Measurements from ENCODE around the gene DMRT1.

DMRT1 gene

DNA sequence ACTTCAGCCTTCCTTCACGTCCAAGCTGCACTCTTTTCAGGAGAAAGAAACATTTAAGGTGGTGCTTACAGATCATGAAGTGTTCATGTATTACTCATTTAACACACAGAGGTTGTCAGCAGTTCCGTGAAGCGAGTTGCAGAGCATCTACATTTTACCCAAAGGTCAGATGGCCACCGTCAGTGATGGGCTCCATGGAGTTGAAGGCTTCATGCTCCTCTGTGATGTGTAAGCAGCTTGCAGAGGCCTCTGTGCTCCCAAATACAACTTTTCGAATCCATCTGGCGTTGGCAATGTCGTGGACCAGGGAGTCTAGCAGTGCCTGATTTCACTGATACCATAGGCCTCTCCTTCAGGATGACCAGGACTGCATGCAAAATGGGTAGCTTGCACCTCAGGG, 81.2 kb downstream of the DMRT1 start:
- DNase-seq (ENCODE audit: low read depth), result no peak

DNA sequence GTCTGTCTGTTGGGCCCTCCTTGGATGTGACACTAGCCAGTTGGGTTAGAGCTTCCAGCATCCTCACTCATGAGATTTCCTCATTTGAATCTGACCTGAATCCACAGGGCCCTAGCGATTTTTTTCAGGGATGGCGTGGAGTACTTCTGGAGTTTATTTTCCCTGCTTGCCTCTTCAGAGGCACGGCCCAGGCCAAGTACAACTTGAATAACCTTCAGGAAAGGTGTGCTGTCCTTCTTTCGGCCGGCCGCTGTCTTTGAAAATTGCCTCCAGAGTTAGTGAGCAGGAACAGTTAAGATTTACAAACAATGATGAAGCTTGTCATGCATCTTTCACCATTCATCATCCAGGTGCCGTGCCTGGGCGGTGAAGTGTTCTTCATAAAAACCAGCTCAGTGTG, 85.5 kb downstream of the DMRT1 start:
- DNase-seq (ENCODE audit: low read depth), result no peak

- no peak for DNase-seq (ENCODE audit: low read depth)
Observed at GRCh38 chr9:928363-929042, 87.0 kb downstream of the DMRT1 start.

DNA sequence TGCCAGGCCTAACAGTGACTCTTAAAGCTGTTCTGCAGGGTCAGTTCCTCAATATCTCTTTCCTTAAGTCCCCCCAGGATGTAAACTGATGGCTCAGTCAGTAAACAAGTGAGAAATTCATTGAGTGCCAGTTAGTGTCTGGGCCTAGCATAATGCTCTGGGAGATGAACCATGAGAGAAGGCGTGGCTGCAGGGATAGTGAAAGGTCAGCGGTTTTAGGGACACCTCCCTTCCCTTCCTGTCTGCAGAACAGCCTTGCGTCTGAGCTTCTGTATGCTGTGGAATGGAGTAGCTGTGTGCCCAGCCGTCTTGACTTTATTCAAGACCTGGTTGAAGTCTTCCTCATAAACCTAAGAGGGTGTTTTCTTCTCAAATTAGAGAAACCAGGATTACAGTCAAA, 88.2 kb downstream of the DMRT1 start:
- DNase-seq (ENCODE audit: low read depth), result no peak

GRCh38 chr9:933356-933755, 91.9 kb downstream of the DMRT1 start:
- DNase-seq (ENCODE audit: low read depth), result no peak

DNA sequence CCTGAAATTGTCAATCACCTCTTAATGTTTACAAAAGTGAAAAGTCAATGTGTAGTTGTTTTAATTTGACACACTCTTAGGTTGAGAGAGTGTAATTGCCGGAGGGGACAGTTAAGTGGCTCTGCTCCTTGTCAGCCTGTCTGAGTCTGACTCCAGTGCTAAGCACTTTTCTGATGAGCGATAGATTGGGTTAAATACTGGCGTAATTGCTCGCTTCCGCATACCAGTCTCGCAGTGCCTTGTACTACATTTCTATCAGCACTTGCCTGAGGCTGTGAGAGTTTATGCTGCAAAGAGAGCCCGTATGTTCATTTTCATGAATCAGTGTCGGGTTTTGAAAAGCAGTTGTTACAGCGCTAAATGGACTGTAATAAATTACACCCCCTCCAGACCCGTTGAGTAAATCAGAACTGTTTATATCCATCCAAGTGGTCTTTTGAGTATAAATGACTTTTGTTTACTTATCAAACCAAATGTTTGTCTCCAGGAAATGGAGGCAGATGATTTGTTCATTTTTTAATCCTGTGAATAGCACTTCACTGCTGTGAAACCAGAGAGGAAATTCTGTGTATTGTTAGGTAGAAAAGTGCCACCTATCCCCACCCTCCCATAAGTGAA, 94.0 kb downstream of the DMRT1 start:
- no peak for DNase-seq (ENCODE audit: low read depth)

- no peak for DNase-seq (ENCODE audit: low read depth)
Observed at GRCh38 chr9:942805-943580, 101.5 kb downstream of the DMRT1 start.

- DNase-seq (ENCODE audit: low read depth), result no peak
Observed at GRCh38 chr9:947985-948384, 106.5 kb downstream of the DMRT1 start.

GRCh38 chr9:948497-948896, 107.0 kb downstream of the DMRT1 start:
- no peak for DNase-seq (ENCODE audit: low read depth)

GRCh38 chr9:950139-950538, 108.6 kb downstream of the DMRT1 start:
- no peak for DNase-seq (ENCODE audit: low read depth)

DNA sequence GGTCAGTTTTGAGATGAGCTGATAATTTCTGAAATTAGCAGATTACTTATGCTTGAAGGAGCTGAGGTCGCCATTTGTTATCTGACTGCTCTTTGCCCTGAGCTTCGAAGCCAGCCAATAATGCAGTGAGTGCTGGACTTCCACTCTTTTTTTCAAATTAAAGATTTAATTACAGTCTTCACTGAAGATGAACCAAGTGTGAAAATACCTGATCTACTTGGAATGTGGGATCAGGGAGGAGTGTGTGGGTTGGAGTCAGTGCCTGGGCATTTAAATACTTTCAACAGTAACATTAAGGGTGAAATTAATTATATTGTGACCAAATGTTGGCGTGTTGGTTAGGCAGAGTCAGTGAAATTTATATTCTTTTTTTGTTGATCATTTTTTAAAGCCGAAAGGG, 111.0 kb downstream of the DMRT1 start:
- no peak for DNase-seq (ENCODE audit: low read depth)

GRCh38 chr9:959105-959504, 117.6 kb downstream of the DMRT1 start:
- DNase-seq (ENCODE audit: low read depth), result no peak

GRCh38 chr9:959914-960313, 118.4 kb downstream of the DMRT1 start:
- DNase-seq (ENCODE audit: low read depth), result no peak

- no peak for DNase-seq (ENCODE audit: low read depth)
Observed at GRCh38 chr9:962023-962422, 120.5 kb downstream of the DMRT1 start.

DNA sequence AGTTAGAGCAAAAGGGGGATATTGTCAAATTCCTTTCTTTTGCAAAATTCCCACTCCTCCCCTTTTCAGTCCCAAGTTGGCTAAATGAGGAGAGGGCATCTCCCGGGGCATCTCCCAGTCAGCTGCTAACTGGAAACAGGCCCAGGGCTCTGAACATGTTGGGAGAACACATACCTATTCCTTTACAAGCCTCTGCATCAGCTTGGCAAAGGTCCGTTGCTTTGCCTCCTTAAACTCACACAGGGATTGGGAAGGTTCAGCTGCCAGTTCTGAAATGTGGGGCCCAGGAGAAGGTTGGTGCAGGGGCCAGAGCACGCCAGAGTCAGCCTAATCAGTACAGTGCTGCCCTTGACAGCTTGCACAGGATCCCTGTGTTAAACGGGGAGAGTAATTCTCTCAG, 124.0 kb downstream of the DMRT1 start:
- DNase-seq (ENCODE audit: low read depth), result no peak

GRCh38 chr9:966870-967269, 125.4 kb downstream of the DMRT1 start:
- no peak for DNase-seq (ENCODE audit: low read depth)

DNA sequence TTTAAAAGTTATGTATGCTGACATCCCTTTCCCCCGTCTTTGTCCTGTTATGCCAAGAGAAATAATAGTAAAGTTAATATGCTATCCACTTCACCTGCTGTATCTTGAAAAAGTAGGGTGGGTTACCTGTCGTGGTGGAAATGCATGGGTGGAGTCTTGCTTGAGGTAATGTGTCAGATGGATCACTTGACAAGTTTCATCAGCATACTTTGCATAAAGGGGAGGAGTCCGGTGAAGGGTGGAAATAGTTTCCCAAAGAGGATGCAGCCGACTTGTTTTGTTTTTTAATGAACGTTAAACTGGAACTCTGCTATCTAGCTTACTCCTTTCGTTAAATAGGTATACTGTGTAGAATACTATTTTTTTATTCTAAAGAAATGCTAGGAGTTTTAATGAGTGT, 125.9 kb downstream of the DMRT1 start:
- DNase-seq (ENCODE audit: low read depth), result no peak

DNA sequence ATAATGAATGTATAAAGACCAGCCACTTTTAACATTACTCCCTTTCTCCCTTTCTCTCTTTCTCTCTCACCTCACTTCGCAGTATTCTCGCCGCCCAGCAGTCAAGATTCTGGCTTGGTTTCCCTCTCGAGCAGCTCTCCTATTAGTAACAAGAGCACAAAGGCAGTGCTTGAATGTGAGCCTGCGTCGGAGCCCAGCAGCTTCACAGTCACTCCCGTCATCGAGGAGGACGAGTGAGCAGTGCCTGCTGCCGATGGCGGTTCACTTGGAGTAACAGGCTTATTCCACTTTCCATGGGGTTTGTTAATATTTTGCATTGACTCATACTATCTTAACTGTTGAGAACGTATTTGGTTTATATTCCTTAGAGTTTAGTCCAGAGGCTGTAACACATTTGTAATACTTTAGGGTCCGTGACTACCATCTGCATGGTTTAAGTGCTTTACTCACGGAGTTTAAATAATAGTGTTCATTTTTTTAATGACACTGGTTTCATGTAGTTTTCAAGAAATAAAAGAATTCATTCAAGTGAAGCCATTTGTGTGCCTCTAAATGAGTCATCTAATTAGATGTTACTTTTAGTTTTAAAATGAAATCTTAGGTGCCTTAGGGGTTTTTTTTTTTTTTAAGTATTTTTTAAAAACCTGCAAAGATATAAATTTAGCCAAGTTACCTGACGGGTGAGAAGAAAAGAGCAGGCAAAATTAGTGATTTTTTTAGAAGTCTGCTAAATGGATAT, 126.6 kb downstream of the DMRT1 start:
- DNase-seq (ENCODE audit: low read depth), result no peak

DNA sequence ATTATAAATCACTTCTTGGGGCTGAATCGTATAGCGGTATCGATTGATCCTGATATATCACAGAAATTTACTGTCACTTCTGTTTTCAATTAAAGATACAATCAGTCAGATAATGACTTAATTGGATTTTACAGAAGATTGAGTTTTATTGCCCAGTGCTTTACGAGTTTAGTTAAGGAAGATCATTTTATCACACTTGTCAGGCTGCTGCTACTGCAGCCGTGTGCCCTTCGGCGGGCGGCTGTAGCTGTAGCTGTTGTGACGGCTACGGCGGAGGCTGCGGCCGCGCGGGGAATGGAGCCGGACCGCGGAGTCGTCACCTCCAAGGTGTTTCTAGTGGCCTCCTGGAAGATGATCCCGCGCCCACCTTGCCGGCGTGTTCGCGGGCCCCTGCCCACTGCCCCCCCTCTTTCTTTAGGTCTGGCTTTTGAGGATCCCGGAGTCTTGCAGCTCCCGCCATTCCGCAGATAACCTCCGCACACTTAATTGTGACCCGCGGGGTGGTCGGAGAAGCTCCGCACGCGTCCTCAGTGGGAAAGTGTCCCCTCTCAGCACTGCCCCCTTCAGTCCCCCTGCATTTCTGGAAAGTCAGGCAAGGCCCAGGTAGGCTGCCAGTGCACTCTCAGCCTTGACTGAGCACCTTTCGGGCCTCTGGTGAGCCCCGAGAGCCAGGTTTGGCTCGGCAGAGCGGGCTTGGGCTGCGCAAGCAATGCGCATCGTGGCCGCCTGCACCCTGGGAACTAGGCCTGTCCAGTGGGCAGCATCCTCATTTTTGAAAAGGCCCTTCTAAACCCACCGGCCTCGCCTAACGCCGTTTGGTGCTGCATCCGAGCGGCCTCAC, 128.0 kb downstream of the DMRT1 start:
- DNase-seq (ENCODE audit: low read depth), result no peak

- no peak for DNase-seq (ENCODE audit: low read depth)
Observed at GRCh38 chr9:970151-970996, 128.9 kb downstream of the DMRT1 start.
